Spleen (tissue), 11 donors: ENCODE measurements around the gene FBN2. TPM values are rescaled to one million over a fixed set of nuclear protein-coding genes. Genes with fewer than 3 reads are reported as not detected.

ENCODE experiments used
- DNase-seq: peaks from one replicate; pipeline ENCODE4 v3.0.0-alpha.2; 2020
- H3K27ac ChIP-seq, 8 donors: fragments of 200-600 bp; sonication (generic) in 7 of 8; 1 replicate in 4 of 8; 2 replicates in 4 of 8; pipeline versions ENCODE4 v1.5.0 to v1.8.0; 2016 to 2021; ENCODE audit warnings: inconsistent platforms in 4 of 8, mild to moderate bottlenecking in 4 of 8, moderate library complexity in 1 of 8
- H3K27me3 ChIP-seq, 7 donors: fragments of 200-600 bp; sonication (generic) in 6 of 7; replicated peaks in 1 of 7; 1 replicate in 4 of 7; 2 replicates in 3 of 7; pipeline versions ENCODE4 v1.5.0 to v1.8.0; 2016 to 2021; ENCODE audit warnings: inconsistent platforms in 3 of 7, mild to moderate bottlenecking in 1 of 7
- H3K36me3 ChIP-seq, 6 donors: fragments of 200-600 bp; sonication (generic) in 5 of 6; 1 replicate in 4 of 6; 2 replicates in 2 of 6; pipeline versions ENCODE4 v1.5.0 to v1.8.0; 2016 to 2021; ENCODE audit warnings: inconsistent platforms in 2 of 6
- H3K4me1 ChIP-seq, 6 donors: fragments of 200-600 bp; sonication (generic) in 5 of 6; 1 replicate in 3 of 6; 2 replicates in 3 of 6; pipeline versions ENCODE4 v1.5.0 to v1.8.0; 2016 to 2021; ENCODE audit warnings: inconsistent platforms in 3 of 6
- H3K4me3 ChIP-seq, 8 donors: fragments of 200-600 bp; sonication (generic) in 7 of 8; 1 replicate in 4 of 8; 2 replicates in 4 of 8; pipeline versions ENCODE4 v1.5.0 to v1.8.0; 2016 to 2021; ENCODE audit warnings: inconsistent platforms in 4 of 8, mild to moderate bottlenecking in 4 of 8, moderate library complexity in 2 of 8
- H3K9me3 ChIP-seq, 8 donors: fragments of 200-600 bp; sonication (generic) in 7 of 8; 1 replicate in 4 of 8; 2 replicates in 4 of 8; pipeline versions ENCODE4 v1.5.0 to v1.8.0; 2016 to 2021; ENCODE audit warnings: inconsistent platforms in 4 of 8
- CTCF ChIP-seq, 11 experiments: fragments of 200-600 bp in 7 of 11; fragments of 450-650 bp in 4 of 11; sonication (generic) in 4 of 11; IDR thresholded peaks in 8 of 11; conservative IDR thresholded peaks in 3 of 11; 1 replicate in 7 of 11; 2 replicates in 4 of 11; pipeline versions ENCODE4 v1.4.0 to v1.8.0; 2016 to 2021; ENCODE audit warnings: antibody characterized with exemption in 11 of 11, inconsistent platforms in 4 of 11, mild to moderate bottlenecking in 1 of 11
- POLR2A ChIP-seq, 3 donors: fragments of 450-650 bp; IDR thresholded peaks; one replicate each; pipeline ENCODE4 v1.5.1; 2017; ENCODE audit warnings: antibody characterized with exemption in 3 of 3, mild to moderate bottlenecking in 1 of 3
- POLR2AphosphoS5 ChIP-seq, 3 donors: sonication (generic); formaldehyde crosslinking; IDR thresholded peaks; one replicate each; pipeline ENCODE4 v1.5.1; 2017; ENCODE audit warnings: antibody characterized with exemption in 3 of 3
- WGBS, 5 donors: extraction: QIAGEN DNeasy Blood & Tissue Kit in 3 of 5; methylation state at CpG; one replicate each; pipeline versions ENCODE4 v1.1.5 to v1.1.7; 2013 to 2018; 5-methylcytosine and 5-hydroxymethylcytosine counted together
- intact Hi-C: fragments of 100-400 bp; cut with DNase I; formaldehyde crosslinking; loops from one replicate; pipeline ENCODE4 v1.15.0; 2023; ENCODE audit warnings: low total_unique reads
- polyA plus RNA-seq, 3 donors: library from polyadenylated mRNA; stranded (reverse); fragments of 200-250 nt; gene quantifications; one replicate each; pipeline ENCODE4 v1.2.1, GENCODE V29; 2013
- total RNA-seq, 7 donors: library from RNA; depleted of rRNA in 3 of 7; stranded (reverse); fragments of >200 nt in 3 of 7; fragmentation: NEBNext Ultra II Directional in 4 of 7; extraction: Animal tissue kit (Norgen Biotek cat#: 25700) in 4 of 7; gene quantifications; one replicate each; pipeline versions ENCODE4 v1.1.0 to v1.2.1, GENCODE V29; 2016 to 2021
- donor health status: healthy with polysubstance abuse.
- donor health status: DM: no; HTN: no; CAD: no; lungs with moderate emphysema.
- donor health status: DM: no; HTN: no; CAD: no.
- donor health status: Bipolar disorder and iron deficiency.
- donor health status: healthy.
- donor health status: DM: no; HTN: no; CAD: no.
- donor health status: DM: yes; HTN: yes; CAD: no.

The FBN2 gene
- total and polyA plus RNA-seq, 10 donors = 0.21 to 7.6 (median 2.6) TPM

- 91 to 95% (median 92%) methylated on average over 2 of the region's 2 CpGs for WGBS, 5 donors
- Histone ChIP-seq H3K4me1 (no peaks in the 10 kb centered on the region), H3K4me3 (no peak overlapping the region), H3K27ac (no peak overlapping the region), H3K36me3 (no peaks in the 10 kb centered on the region), H3K27me3 (no peaks in the 10 kb centered on the region), H3K9me3 (no peaks in the 10 kb centered on the region)
- no peak for DNase-seq
- TF ChIP-seq POLR2A (IDR thresholded peaks at IDR 0.05) (no peak), POLR2AphosphoS5 (IDR thresholded peaks at IDR 0.05) (no peak), CTCF (IDR thresholded peaks at IDR 0.05 in 8 of 11, conservative IDR thresholded peaks at IDR 0.05 in 3 of 11) (no peak)
- intact Hi-C loops = no loop called here
These were observed 253.8 kb downstream of the FBN2 start for GRCh38 chr5:128284236-128284635.

- H3K27ac ChIP-seq = no peak overlapping the region
- no peak for DNase-seq
- no peaks in the 10 kb centered on the region for H3K9me3 ChIP-seq
- no peaks in the 10 kb centered on the region for H3K27me3 ChIP-seq
- intact Hi-C loops = no loop called here
- WGBS, 5 donors = 37 to 81% (median 69%) methylated on average over 2 of the region's 2 CpGs
- no peaks in the 10 kb centered on the region for H3K4me1 ChIP-seq
- H3K36me3 ChIP-seq = peaks cover 0 to 4% (median 0%) of the 10 kb centered on the region in 6 donors
- TF ChIP-seq POLR2A (IDR thresholded peaks at IDR 0.05) (no peak), POLR2AphosphoS5 (IDR thresholded peaks at IDR 0.05) (no peak), CTCF (IDR thresholded peaks at IDR 0.05 in 8 of 11, conservative IDR thresholded peaks at IDR 0.05 in 3 of 11) (no peak)
- H3K4me3 ChIP-seq = no peak overlapping the region
These were observed 258.7 kb downstream of the FBN2 start for GRCh38 chr5:128279345-128279744.

GRCh38 chr5:128276537-128277216, 261.4 kb downstream of the FBN2 start:
- intact Hi-C loops = no loop called here
- no peak for DNase-seq
- peaks cover 0 to 4% (median 0%) of the 10 kb centered on the region in 6 donors for H3K36me3 ChIP-seq
- no peaks in the 10 kb centered on the region for H3K27me3 ChIP-seq
- H3K9me3 ChIP-seq = no peaks in the 10 kb centered on the region
- no peak for TF ChIP-seq CTCF (IDR thresholded peaks at IDR 0.05 in 8 of 11, conservative IDR thresholded peaks at IDR 0.05 in 3 of 11)
- no peak for TF ChIP-seq POLR2AphosphoS5 (IDR thresholded peaks at IDR 0.05)
- TF ChIP-seq POLR2A (IDR thresholded peaks at IDR 0.05) = no peak
- no peaks in the 10 kb centered on the region for H3K4me1 ChIP-seq
- WGBS, 5 donors = 68 to 86% (median 80%) methylated on average over 6 of the region's 6 CpGs
- no peak overlapping the region for H3K27ac ChIP-seq
- H3K4me3 ChIP-seq = no peak overlapping the region

- Histone ChIP-seq H3K4me1 (no peaks in the 10 kb centered on the region), H3K36me3 (peaks cover 0 to 4% (median 0%) of the 10 kb centered on the region in 6 donors), H3K9me3 (no peaks in the 10 kb centered on the region), H3K27me3 (no peaks in the 10 kb centered on the region), H3K27ac (no peak overlapping the region), H3K4me3 (no peak overlapping the region)
- TF ChIP-seq POLR2AphosphoS5 (IDR thresholded peaks at IDR 0.05) (no peak), CTCF (IDR thresholded peaks at IDR 0.05 in 8 of 11, conservative IDR thresholded peaks at IDR 0.05 in 3 of 11) (no peak), POLR2A (IDR thresholded peaks at IDR 0.05) (no peak)
- no peak for DNase-seq
- intact Hi-C loops = no loop called here
- 78 to 87% (median 81%) methylated on average over 2 of the region's 2 CpGs for WGBS, 5 donors
These were observed 263.6 kb downstream of the FBN2 start for GRCh38 chr5:128274441-128274840.
